Esophagus squamous epithelium (tissue), 4 donors: ENCODE data around the gene ZP2.

Source experiments
- CTCF ChIP-seq, 6 experiments: fragments of 450-650 bp in 4 of 6; fragments of 200-600 bp in 2 of 6; sonication (generic) in 2 of 6; IDR thresholded peaks; one replicate each; pipeline ENCODE4 v1.5.1; 2016 to 2019; ENCODE audit warnings: antibody characterized with exemption in 6 of 6, mild to moderate bottlenecking in 4 of 6, moderate library complexity in 4 of 6
- POLR2A ChIP-seq, 4 donors: fragments of 450-650 bp; IDR thresholded peaks; one replicate each; pipeline ENCODE4 v1.6.1; 2017; ENCODE audit warnings: antibody characterized with exemption in 4 of 4, mild to moderate bottlenecking in 4 of 4, moderate library complexity in 3 of 4

- TF ChIP-seq CTCF (IDR thresholded peaks at IDR 0.05) (no peak), POLR2A (IDR thresholded peaks at IDR 0.05) (no peak)
Measured at GRCh38 chr16:21224800-21225199, 13.4 kb upstream of the ZP2 start.
